Neuron (in vitro differentiated cells): ENCODE data around the gene CMTR1.
"Not testable (repeated sequence)": the region's sequence is repeated elsewhere in the genome, so short reads cannot be mapped to it uniquely, and the experiment has no call there.

Experiments
- H2AFZ ChIP-seq: one replicate; pipeline ENCODE4 v1.6.1; 2013; ENCODE audit warnings: low read depth, mild to moderate bottlenecking, inconsistent platforms, low read length, moderate library complexity
- H3K27me3 ChIP-seq: one replicate; pipeline ENCODE4 v1.6.1; 2013; ENCODE audit warnings: low read length; ENCODE audit not compliant: insufficient read depth
- H3K36me3 ChIP-seq: one replicate; pipeline ENCODE4 v1.6.1; 2013; ENCODE audit warnings: low read length; ENCODE audit not compliant: insufficient read depth
- H3K4me1 ChIP-seq: one replicate; pipeline ENCODE4 v1.6.1; 2013; ENCODE audit warnings: low read length; ENCODE audit not compliant: insufficient read depth
- H3K4me3 ChIP-seq: 2 replicates; pipeline ENCODE4 v1.5.1; 2013; ENCODE audit warnings: mild to moderate bottlenecking, low read length, moderate library complexity
- H3K9me3 ChIP-seq: one replicate; pipeline ENCODE4 v1.6.1; 2013; ENCODE audit warnings: low read length

The CMTR1 gene

GRCh38 chr6:37495244-37495934 is 62.4 kb downstream of the CMTR1 start:
- peaks cover 28% of the 10 kb centered on the region for H3K4me1 ChIP-seq
- H3K4me3 ChIP-seq = no peak overlapping the region
- no peaks in the 10 kb centered on the region for H3K27me3 ChIP-seq
- H3K36me3 ChIP-seq = no peaks in the 10 kb centered on the region
- no peak overlapping the region for H2AFZ ChIP-seq
- H3K9me3 ChIP-seq = no peaks in the 10 kb centered on the region

- Histone ChIP-seq H3K4me1 (peaks cover 12% of the 10 kb centered on the region), H3K9me3 (no peaks in the 10 kb centered on the region), H3K4me3 (no peak overlapping the region), H3K36me3 (no peaks in the 10 kb centered on the region), H2AFZ (no peak overlapping the region), H3K27me3 (no peaks in the 10 kb centered on the region)
Measured at GRCh38 chr6:37496951-37497885, 64.2 kb downstream of the CMTR1 start.

- Histone ChIP-seq H3K36me3 (no peaks in the 10 kb centered on the region), H2AFZ (peak within 1 kb of the TSS; percentile 74), H3K27me3 (no peaks in the 10 kb centered on the region), H3K9me3 (no peaks in the 10 kb centered on the region), H3K4me1 (peaks cover 6% of the 10 kb centered on the region), H3K4me3 (peak within 1 kb of the TSS; percentile 78)
Measured at GRCh38 chr6:37499433-37500293, 66.6 kb downstream of the CMTR1 start, which contains the start of gene CCDC167. TSS of gene CCDC167 (minus strand) at chr6:37499893. CDS start at chr6:37499863, 30 bp downstream.

GRCh38 chr6:37500294-37500608 is 67.2 kb downstream of the CMTR1 start:
- H3K36me3 ChIP-seq = no peaks in the 10 kb centered on the region
- peak overlapping the region; percentile 74 for H2AFZ ChIP-seq
- no peaks in the 10 kb centered on the region for H3K27me3 ChIP-seq
- peak overlapping the region; percentile 78 for H3K4me3 ChIP-seq
- peaks cover 6% of the 10 kb centered on the region for H3K4me1 ChIP-seq
- H3K9me3 ChIP-seq = no peaks in the 10 kb centered on the region

- not testable (repeated sequence) for H3K9me3 ChIP-seq, H3K4me1 ChIP-seq, H3K27me3 ChIP-seq, H2AFZ ChIP-seq, H3K36me3 ChIP-seq, H3K4me3 ChIP-seq
Measured at GRCh38 chr6:37500904-37501303, 67.9 kb downstream of the CMTR1 start.

- Histone ChIP-seq H3K27me3 (no peaks in the 10 kb centered on the region), H3K9me3 (no peaks in the 10 kb centered on the region), H3K36me3 (no peaks in the 10 kb centered on the region), H3K4me1 (peaks cover 6% of the 10 kb centered on the region), H2AFZ (no peak overlapping the region), H3K4me3 (no peak overlapping the region)
Measured at GRCh38 chr6:37501632-37502491, 68.8 kb downstream of the CMTR1 start.

GRCh38 chr6:37502703-37503291 is 69.8 kb downstream of the CMTR1 start:
- Histone ChIP-seq H3K9me3 (no peaks in the 10 kb centered on the region), H2AFZ (no peak overlapping the region), H3K27me3 (no peaks in the 10 kb centered on the region), H3K36me3 (no peaks in the 10 kb centered on the region), H3K4me1 (peaks cover 6% of the 10 kb centered on the region), H3K4me3 (no peak overlapping the region)

GRCh38 chr6:37503309-37503965 is 70.4 kb downstream of the CMTR1 start:
- H3K4me3 ChIP-seq = no peak overlapping the region
- H3K27me3 ChIP-seq = no peaks in the 10 kb centered on the region
- peaks cover 6% of the 10 kb centered on the region for H3K4me1 ChIP-seq
- H3K36me3 ChIP-seq = no peaks in the 10 kb centered on the region
- no peaks in the 10 kb centered on the region for H3K9me3 ChIP-seq
- H2AFZ ChIP-seq = no peak overlapping the region

GRCh38 chr6:37504024-37504423 is 71.0 kb downstream of the CMTR1 start:
- no peak overlapping the region for H2AFZ ChIP-seq
- H3K27me3 ChIP-seq = no peaks in the 10 kb centered on the region
- no peaks in the 10 kb centered on the region for H3K36me3 ChIP-seq
- no peaks in the 10 kb centered on the region for H3K9me3 ChIP-seq
- no peak overlapping the region for H3K4me3 ChIP-seq
- H3K4me1 ChIP-seq = peaks cover 1% of the 10 kb centered on the region

GRCh38 chr6:37506479-37506878 is 73.5 kb downstream of the CMTR1 start:
- Histone ChIP-seq H3K27me3 (peaks cover 9% of the 10 kb centered on the region), H3K9me3 (no peaks in the 10 kb centered on the region), H3K4me3 (no peak overlapping the region), H3K4me1 (peaks cover 1% of the 10 kb centered on the region), H2AFZ (no peak overlapping the region), H3K36me3 (no peaks in the 10 kb centered on the region)

- H3K36me3 ChIP-seq = no peaks in the 10 kb centered on the region
- H2AFZ ChIP-seq = no peak overlapping the region
- no peak overlapping the region for H3K4me3 ChIP-seq
- H3K27me3 ChIP-seq = peaks cover 15% of the 10 kb centered on the region
- H3K4me1 ChIP-seq = peaks cover 7% of the 10 kb centered on the region
- no peaks in the 10 kb centered on the region for H3K9me3 ChIP-seq
Measured at GRCh38 chr6:37507077-37507476, 74.1 kb downstream of the CMTR1 start.
